ENCODE data around the gene TAF6L.

- TF ChIP-seq CTCF (conservative IDR thresholded peaks at IDR 0.05; ENCODE audit: low read depth, low read length), result no peak
- TF ChIP-seq EZH2phosphoT487 (IDR thresholded peaks at IDR 0.05; ENCODE audit: borderline replicate concordance, low read length), result no peak
Observed at GRCh38 chr11:62789576-62789975, 18.4 kb downstream of the TAF6L start.
